ENCODE data around the gene GTPBP6. TPM values are rescaled to one million over a fixed set of nuclear protein-coding genes. Genes with fewer than 3 reads are reported as not detected.

GTPBP6 gene
- total and polyA plus RNA-seq, 7 donors, result 48.1 to 63.4 (median 50.0) TPM

GRCh38 chrX:340121-340520, 21.5 kb upstream of the GTPBP6 start:
- WGBS, 3 donors, result 80 to 92% (median 86%) methylated on average over 12 to 19 of the region's 24 CpGs
- H3K4me1 ChIP-seq, result no peaks in the 10 kb centered on the region
- no peak overlapping the region for H3K4me3 ChIP-seq
- intact Hi-C loops (cut with DNase I), result no loop called here
- no peak overlapping the region for H3K27ac ChIP-seq
- TF ChIP-seq CTCF (IDR thresholded peaks at IDR 0.05), result no peak
- H3K36me3 ChIP-seq (ENCODE audit: insufficient read depth in 1 of 2, low read depth in 1 of 2), result peaks cover 2 to 44% of the 10 kb centered on the region in 2 donors
- H3K9me3 ChIP-seq, result no peaks in the 10 kb centered on the region
- ATAC-seq (no peak), DNase-seq (peak in 1 of 2 donors; percentile 37)
- H3K27me3 ChIP-seq (ENCODE audit: insufficient read depth in 3 of 3, low read length in 2 of 3), result no peaks in the 10 kb centered on the region

GRCh38 chrX:338836-339400, 20.3 kb upstream of the GTPBP6 start:
- TF ChIP-seq CTCF (IDR thresholded peaks at IDR 0.05), result no peak
- Histone ChIP-seq H3K27ac (no peak overlapping the region), H3K4me1 (no peaks in the 10 kb centered on the region), H3K9me3 (no peaks in the 10 kb centered on the region), H3K27me3 (ENCODE audit: insufficient read depth in 3 of 3, low read length in 2 of 3) (no peaks in the 10 kb centered on the region), H3K4me3 (no peak overlapping the region), H3K36me3 (ENCODE audit: insufficient read depth in 1 of 2, low read depth in 1 of 2) (peaks cover 2 to 46% of the 10 kb centered on the region in 2 donors)
- WGBS, 3 donors, result 94 to 96% (median 95%) methylated on average over 40 to 44 of the region's 44 CpGs
- ATAC-seq (peak in 3 of 4 donors; percentile 29 to 41 (median 37)), DNase-seq (peak in 1 of 2 donors; percentile 51)
- intact Hi-C loops (cut with DNase I), result no loop called here

GRCh38 chrX:338281-338835, 19.8 kb upstream of the GTPBP6 start:
- H3K4me3 ChIP-seq, result no peak overlapping the region
- peaks cover 2 to 51% of the 10 kb centered on the region in 2 donors for H3K36me3 ChIP-seq (ENCODE audit: insufficient read depth in 1 of 2, low read depth in 1 of 2)
- intact Hi-C loops (cut with DNase I), result no loop called here
- TF ChIP-seq CTCF (IDR thresholded peaks at IDR 0.05), result no peak
- no peaks in the 10 kb centered on the region for H3K27me3 ChIP-seq (ENCODE audit: insufficient read depth in 3 of 3, low read length in 2 of 3)
- no peaks in the 10 kb centered on the region for H3K9me3 ChIP-seq
- no peak overlapping the region for H3K27ac ChIP-seq
- WGBS, 3 donors, result 91 to 93% (median 92%) methylated on average over 42 to 53 of the region's 53 CpGs
- ATAC-seq, result peak in 1 of 4 donors; percentile 11
- no peaks in the 10 kb centered on the region for H3K4me1 ChIP-seq
- peak in 1 of 2 donors; percentile 53 for DNase-seq

- peak in 1 of 2 donors; percentile 45 for DNase-seq
- 87 to 91% (median 88%) methylated on average over 38 of the region's 38 CpGs for WGBS, 3 donors
Measured at GRCh38 chrX:337331-337831, 18.8 kb upstream of the GTPBP6 start.

More at GRCh38 chrX:337331-337831, 18.8 kb upstream of the GTPBP6 start:
- Histone ChIP-seq H3K4me1 (no peaks in the 10 kb centered on the region), H3K4me3 (no peak overlapping the region), H3K27me3 (ENCODE audit: insufficient read depth in 3 of 3, low read length in 2 of 3) (no peaks in the 10 kb centered on the region), H3K9me3 (no peaks in the 10 kb centered on the region), H3K36me3 (ENCODE audit: insufficient read depth in 1 of 2, low read depth in 1 of 2) (peaks cover 2 to 60% of the 10 kb centered on the region in 2 donors), H3K27ac (no peak overlapping the region)
- ATAC-seq, result no peak
- intact Hi-C loops (cut with DNase I), result no loop called here
- TF ChIP-seq CTCF (IDR thresholded peaks at IDR 0.05), result no peak

All from psoas muscle (tissue), 8 donors.